ENCODE results near the gene SBK2.

SBK2 gene

DNA sequence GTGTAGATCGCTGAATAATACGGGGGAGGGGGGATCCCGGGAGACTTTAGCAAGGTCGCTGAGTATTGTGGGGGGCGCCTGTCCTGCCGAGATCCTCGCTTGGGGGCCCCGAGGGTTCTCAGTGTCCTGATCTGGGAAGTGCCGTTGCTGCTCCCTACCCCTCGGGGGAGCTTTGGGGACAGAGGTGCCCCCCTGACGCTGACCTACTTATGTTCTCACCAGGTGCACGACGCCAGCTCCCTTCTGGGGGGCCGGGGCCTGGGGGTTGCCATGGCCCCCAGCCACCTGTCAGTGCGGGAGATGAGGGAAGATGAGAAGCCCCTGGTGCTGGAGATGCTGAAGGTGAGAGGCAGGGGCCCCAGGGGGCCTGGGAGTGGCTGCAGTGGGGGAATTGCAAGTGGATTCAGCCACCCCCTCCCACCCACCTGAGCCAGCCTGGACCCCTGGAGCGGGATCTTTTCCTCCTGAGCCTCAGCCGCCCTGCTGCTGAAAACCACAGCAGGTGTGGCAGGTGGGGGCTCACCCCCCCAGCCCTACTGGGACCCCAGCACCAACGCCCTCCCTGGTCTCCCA is 51.4 kb downstream of the SBK2 start:
- peak; percentile 52 for DNase-seq

- DNase-seq: peak; percentile 86
These were observed 52.1 kb downstream of the SBK2 start, which contains the start of gene NAT14 for GRCh38 chr19:55484593-55485438. TSS of gene NAT14 (plus strand) at chr19:55485188. CDS start at chr19:55485709, 521 bp downstream.

DNA sequence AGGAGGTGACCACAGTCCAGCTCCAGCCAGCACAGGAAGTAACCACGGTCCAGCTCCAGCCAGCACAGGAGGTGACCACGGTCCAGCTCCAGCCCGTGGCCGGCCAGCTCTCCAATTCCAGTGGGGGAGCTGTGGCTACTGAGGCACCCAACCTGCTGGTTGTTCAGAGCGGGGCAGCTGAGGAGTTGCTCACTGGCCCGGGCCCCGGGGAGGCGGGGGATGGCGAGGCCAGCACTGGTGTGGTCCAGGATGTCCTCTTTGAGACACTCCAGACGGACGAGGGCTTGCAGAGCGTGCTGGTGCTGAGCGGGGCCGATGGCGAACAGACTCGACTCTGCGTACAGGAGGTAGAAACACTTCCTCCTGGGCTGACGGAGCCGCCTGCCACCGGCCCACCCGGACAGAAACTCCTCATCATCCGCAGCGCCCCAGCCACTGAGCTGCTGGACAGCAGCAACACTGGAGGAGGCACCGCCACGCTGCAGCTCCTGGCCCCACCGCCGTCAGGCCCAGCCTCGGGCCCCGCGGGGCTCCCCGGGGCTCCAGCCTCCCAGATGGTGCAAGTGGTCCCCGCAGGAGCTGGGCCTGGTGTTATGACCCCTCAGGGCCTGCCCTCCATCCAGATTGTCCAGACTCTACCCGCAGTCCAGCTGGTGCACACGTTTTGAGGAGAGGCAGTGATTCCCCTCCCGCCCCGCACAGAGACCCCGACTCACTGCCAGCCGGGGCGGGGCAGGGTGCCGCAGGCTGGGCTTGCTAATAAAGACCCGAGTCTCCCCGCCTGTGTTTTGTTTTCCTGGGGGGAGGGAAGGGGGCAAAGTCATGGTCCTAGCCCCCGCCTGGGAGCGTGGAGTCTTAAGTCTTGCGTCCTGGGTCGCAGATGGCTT is 53.0 kb downstream of the SBK2 start:
- DNase-seq: no peak

GRCh38 chr19:55482967-55483705 is 53.8 kb downstream of the SBK2 start:
- DNase-seq: no peak

- DNase-seq: no peak
These were observed 54.6 kb downstream of the SBK2 start for GRCh38 chr19:55482156-55482961.

GRCh38 chr19:55481794-55482155 is 55.2 kb downstream of the SBK2 start:
- no peak for DNase-seq

GRCh38 chr19:55481148-55481793 is 55.7 kb downstream of the SBK2 start:
- no peak for DNase-seq

DNA sequence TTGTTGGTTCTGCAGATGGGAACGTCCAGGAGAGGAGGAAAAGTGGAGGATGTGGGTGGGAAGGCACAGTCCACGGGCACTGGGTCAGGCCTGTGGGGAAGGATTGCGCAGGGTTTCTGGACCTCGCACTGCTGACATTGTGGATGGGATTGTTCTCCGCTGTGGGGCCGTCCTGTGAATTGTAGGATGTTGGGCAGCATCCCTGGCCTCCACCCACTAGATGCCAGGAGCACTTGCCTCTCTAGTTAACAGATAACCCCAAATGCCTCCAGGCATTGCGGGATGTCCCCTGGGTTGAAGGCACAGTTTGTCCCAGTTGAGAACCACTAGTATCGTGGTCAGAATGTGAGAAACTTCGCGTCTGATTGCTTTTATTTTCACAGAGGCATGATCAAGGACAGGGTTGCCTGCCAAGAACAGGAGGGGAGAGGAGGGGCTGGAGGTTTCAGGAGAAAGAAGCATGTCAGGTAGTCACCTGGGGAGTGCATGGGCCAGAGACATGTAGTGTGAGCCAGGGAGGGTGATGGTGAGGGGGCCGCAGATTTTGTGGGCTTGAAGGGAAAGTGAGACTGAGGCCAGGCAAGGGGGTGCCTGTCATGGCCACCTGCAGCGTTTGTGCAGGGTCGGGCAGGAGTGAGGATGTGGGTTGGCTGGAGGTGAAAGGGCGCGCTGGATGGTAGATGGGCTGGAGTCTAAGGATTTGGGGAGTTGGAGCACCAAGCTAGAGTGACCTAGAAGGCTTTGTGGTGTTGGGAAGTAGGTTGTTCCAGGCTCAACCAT is 57.3 kb downstream of the SBK2 start:
- DNase-seq: no peak

DNA sequence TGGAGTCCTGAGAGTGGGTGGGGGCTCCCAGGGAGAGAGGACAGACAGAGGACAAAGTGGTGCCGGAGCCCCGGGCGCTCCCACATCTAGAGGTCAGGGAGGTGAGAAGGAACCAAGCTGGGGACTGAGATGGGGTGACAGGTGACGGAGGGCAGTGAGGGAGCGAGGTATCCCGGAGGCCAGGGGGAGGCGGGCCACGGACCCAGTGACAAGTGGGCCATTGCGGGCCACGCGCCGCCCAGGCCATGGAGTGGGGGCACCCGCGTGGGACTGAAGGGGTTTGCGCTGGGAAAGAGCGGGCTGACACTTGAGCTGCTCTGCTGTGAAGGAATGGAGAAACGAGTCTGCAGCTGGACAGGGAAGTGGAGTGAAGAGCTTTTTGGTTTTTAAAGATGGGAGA is 57.9 kb downstream of the SBK2 start:
- DNase-seq: no peak

Data from NCI-H82 (cell line).